SK-N-SH treated with all-trans-retinoic acid at 6 μM for 48 hours (cell line): ENCODE data around the gene ARHGEF10L.

Experiments used
- CSDC2 ChIP-seq: fragments of 250-450 bp; sonication (Bioruptor Pico); IDR thresholded peaks from 2 replicates; pipeline ENCODE4 v1.5.0; 2020; ENCODE audit warnings: mild to moderate bottlenecking, moderate library complexity
- CSRNP3 ChIP-seq: fragments of 250-450 bp; sonication (Bioruptor Pico); IDR thresholded peaks from 2 replicates; pipeline ENCODE4 v1.5.1; 2021; ENCODE audit warnings: mild to moderate bottlenecking, moderate library complexity
- PATZ1 ChIP-seq: fragments of 250-450 bp; sonication (Bioruptor Pico); IDR thresholded peaks from 2 replicates; pipeline ENCODE4 v1.8.0; 2020; ENCODE audit warnings: mild to moderate bottlenecking, moderate library complexity, borderline replicate concordance
- POU6F1 ChIP-seq: fragments of 250-450 bp; sonication (Bioruptor Pico); IDR thresholded peaks from 2 replicates; pipeline ENCODE4 v1.8.0; 2021; ENCODE audit warnings: low read depth, mild to moderate bottlenecking, moderate library complexity, borderline replicate concordance
- TOX ChIP-seq: fragments of 250-450 bp; sonication (Bioruptor Pico); IDR thresholded peaks from 2 replicates; pipeline ENCODE4 v1.8.0; 2021; ENCODE audit warnings: mild to moderate bottlenecking, moderate library complexity, borderline replicate concordance
- TSHZ2 ChIP-seq: fragments of 250-450 bp; sonication (Bioruptor Pico); IDR thresholded peaks from 2 replicates; pipeline ENCODE4 v1.5.0; 2020; ENCODE audit warnings: mild to moderate bottlenecking, moderate library complexity
- ZNF565 ChIP-seq: fragments of 450-650 bp; formaldehyde crosslinking; conservative IDR thresholded peaks from 2 replicates; pipeline ENCODE4 v1.5.0; 2020; ENCODE audit warnings: low read depth, mild to moderate bottlenecking, moderate library complexity

DNA sequence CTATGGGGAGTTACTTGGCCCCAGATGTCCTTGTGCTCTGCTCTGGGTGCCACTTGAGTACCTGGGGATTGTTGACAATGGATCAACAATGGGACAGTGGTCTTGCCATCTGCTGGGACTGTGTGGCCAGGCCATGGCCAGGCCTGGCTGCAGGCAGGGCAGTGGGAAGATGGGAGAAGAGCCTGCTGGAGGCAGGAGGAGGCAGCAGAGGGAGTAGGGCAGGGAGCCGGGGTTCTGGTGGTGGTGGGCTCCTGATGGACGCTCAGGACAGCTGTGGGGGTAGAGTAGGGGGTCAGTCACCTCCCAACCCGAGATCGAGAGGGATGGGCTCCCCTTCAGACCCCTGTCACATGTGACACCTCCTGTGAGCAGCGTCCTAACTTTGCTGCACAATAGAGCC is 81.0 kb downstream of the ARHGEF10L start:
- TF ChIP-seq POU6F1 (no peak), CSDC2 (CRISPR knock-in tag) (no peak), TOX (CRISPR knock-in tag) (no peak), TSHZ2 (CRISPR knock-in tag) (no peak), PATZ1 (CRISPR knock-in tag) (no peak), ZNF565 (CRISPR knock-in tag) (no peak), CSRNP3 (no peak)
